DND-41 (cell line): ENCODE data around the gene LTB.

Experiments
- ATAC-seq: fragments of 200-7000 bp; cut with Tn5 transposase; 3 replicates; pipeline ENCODE4 v1.9.1; 2021; ENCODE audit warnings: low read depth; ENCODE audit not compliant: insufficient read depth
- DNase-seq: peaks from one replicate; pipeline ENCODE4 v3.0.0-alpha.2; 2020
- H2AFZ ChIP-seq: 2 replicates; pipeline ENCODE4 v1.6.0; 2012; ENCODE audit warnings: low read depth, low read length
- H3K27ac ChIP-seq: 2 replicates; pipeline ENCODE4 v1.5.1; 2012; ENCODE audit warnings: low read length, inconsistent platforms
- H3K27me3 ChIP-seq: fragments of 200-600 bp; sonication (generic); 2 replicates; pipeline ENCODE4 v1.6.0; 2012; ENCODE audit warnings: low read length, mild to moderate bottlenecking, inconsistent platforms; ENCODE audit not compliant: insufficient read depth, poor library complexity
- H3K36me3 ChIP-seq: 2 replicates; pipeline ENCODE4 v1.5.1; 2012; ENCODE audit warnings: low read length, inconsistent platforms; ENCODE audit not compliant: insufficient read depth
- H3K4me1 ChIP-seq: 2 replicates; pipeline ENCODE4 v1.5.1; 2012; ENCODE audit warnings: mild to moderate bottlenecking, low read length; ENCODE audit not compliant: insufficient read depth
- H3K4me2 ChIP-seq: 2 replicates; pipeline ENCODE4 v1.6.0; 2012; ENCODE audit warnings: mild to moderate bottlenecking, moderate library complexity, low read length, inconsistent platforms; ENCODE audit not compliant: insufficient read depth
- H3K4me3 ChIP-seq, 2 experiments: fragments of 200-600 bp in 1 of 2; shearing (Covaris generic) in 1 of 2; 2 replicates each; pipeline ENCODE4 v1.5.1; 2012 to 2016; ENCODE audit warnings: inconsistent platforms in 2 of 2, low read length in 2 of 2, mild to moderate bottlenecking in 2 of 2, low read depth in 1 of 2, moderate library complexity in 1 of 2
- H3K79me2 ChIP-seq: 2 replicates; pipeline ENCODE4 v1.6.0; 2012; ENCODE audit warnings: low read length, inconsistent platforms; ENCODE audit not compliant: insufficient read depth
- H3K9ac ChIP-seq: 2 replicates; pipeline ENCODE4 v1.6.0; 2012; ENCODE audit warnings: low read depth, mild to moderate bottlenecking, inconsistent platforms, low read length, moderate library complexity
- H3K9me3 ChIP-seq: 2 replicates; pipeline ENCODE4 v1.5.1; 2012; ENCODE audit warnings: low read length, moderate library complexity, mild to moderate bottlenecking, inconsistent platforms; ENCODE audit not compliant: insufficient read depth, severe bottlenecking
- H4K20me1 ChIP-seq: 2 replicates; pipeline ENCODE4 v1.6.0; 2012; ENCODE audit warnings: low read length; ENCODE audit not compliant: insufficient read depth
- CTCF ChIP-seq: IDR thresholded peaks from 2 replicates; pipeline ENCODE4 v1.5.1; 2012; ENCODE audit warnings: borderline replicate concordance, low read length, moderate library complexity, mild to moderate bottlenecking; ENCODE audit not compliant: poor library complexity, severe bottlenecking; ENCODE audit errors: extremely low read depth
- EZH2 ChIP-seq: IDR thresholded peaks from 3 replicates; pipeline ENCODE4 v1.6.1; 2012; ENCODE audit warnings: borderline replicate concordance, low read depth, mild to moderate bottlenecking, moderate library complexity, low read length, inconsistent platforms; ENCODE audit not compliant: severe bottlenecking

The LTB gene

DNA sequence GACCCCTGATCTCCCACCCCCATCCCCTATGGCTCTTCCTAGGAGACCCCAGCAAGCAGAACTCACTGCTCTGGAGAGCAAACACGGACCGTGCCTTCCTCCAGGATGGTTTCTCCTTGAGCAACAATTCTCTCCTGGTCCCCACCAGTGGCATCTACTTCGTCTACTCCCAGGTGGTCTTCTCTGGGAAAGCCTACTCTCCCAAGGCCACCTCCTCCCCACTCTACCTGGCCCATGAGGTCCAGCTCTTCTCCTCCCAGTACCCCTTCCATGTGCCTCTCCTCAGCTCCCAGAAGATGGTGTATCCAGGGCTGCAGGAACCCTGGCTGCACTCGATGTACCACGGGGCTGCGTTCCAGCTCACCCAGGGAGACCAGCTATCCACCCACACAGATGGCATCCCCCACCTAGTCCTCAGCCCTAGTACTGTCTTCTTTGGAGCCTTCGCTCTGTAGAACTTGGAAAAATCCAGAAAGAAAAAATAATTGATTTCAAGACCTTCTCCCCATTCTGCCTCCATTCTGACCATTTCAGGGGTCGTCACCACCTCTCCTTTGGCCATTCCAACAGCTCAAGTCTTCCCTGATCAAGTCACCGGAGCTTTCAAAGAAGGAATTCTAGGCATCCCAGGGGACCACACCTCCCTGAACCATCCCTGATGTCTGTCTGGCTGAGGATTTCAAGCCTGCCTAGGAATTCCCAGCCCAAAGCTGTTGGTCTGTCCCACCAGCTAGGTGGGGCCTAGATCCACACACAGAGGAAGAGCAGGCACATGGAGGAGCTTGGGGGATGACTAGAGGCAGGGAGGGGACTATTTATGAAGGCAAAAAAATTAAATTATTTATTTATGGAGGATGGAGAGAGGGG lies 8.8 kb downstream of the LTB start:
- Histone ChIP-seq H3K27me3 (no peaks in the 10 kb centered on the region), H3K9me3 (no peaks in the 10 kb centered on the region), H4K20me1 (no peaks in the 10 kb centered on the region), H3K4me3 (no peak overlapping the region), H3K4me2 (no peak overlapping the region), H3K36me3 (no peaks in the 10 kb centered on the region), H2AFZ (no peak overlapping the region), H3K27ac (no peak overlapping the region), H3K9ac (no peak overlapping the region), H3K79me2 (no peaks in the 10 kb centered on the region), H3K4me1 (peaks cover 28% of the 10 kb centered on the region)
- DNase-seq (no peak), ATAC-seq (no peak)
- no peak for TF ChIP-seq CTCF
- TF ChIP-seq EZH2: no peak

GRCh38 chr6:31572041-31572911 lies 9.9 kb downstream of the LTB start, which contains the start of gene LTA:
TSS of gene LTA (plus strand) at chr6:31572289. CDS start at chr6:31572743, 454 bp downstream.
- ATAC-seq: no peak
- no peaks in the 10 kb centered on the region for H3K79me2 ChIP-seq

DNA sequence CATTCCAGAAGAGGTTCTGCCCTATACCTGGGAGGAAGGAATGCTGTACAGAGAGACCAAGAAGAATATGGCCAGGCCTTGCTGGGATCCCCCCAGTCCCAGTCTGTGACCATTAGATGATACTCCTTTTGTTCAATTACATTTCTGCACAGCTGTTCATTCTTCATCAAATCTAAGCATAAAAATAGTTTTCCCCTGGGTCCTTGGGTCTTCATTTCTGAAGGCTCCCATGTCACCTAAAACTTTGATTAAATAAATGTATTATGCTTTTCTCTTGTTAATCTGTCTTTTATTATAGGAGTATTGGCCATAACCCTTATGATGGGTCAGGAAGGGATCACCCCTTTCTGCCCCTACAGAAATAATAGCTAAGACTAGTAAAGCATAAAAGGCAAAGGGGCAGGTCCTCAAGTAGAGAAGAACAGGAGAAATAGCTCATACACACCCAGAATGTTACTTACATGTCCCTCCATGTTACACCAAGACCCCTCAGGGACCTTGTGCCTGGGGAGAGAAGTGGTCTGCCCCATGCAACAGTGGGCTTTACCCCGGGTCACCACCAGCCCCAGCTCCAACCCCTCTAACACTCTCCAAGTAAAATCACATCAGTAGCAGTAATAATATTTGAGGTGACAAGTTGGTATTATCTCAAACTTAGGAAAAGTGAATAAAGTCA lies 12.2 kb downstream of the LTB start:
- H2AFZ ChIP-seq: no peak overlapping the region
- H3K4me3 ChIP-seq: no peak overlapping the region
- peaks cover 7% of the 10 kb centered on the region for H3K4me1 ChIP-seq
- no peaks in the 10 kb centered on the region for H3K36me3 ChIP-seq
- H3K4me2 ChIP-seq: no peak overlapping the region
- DNase-seq (no peak), ATAC-seq (no peak)
- H4K20me1 ChIP-seq: no peaks in the 10 kb centered on the region
- no peaks in the 10 kb centered on the region for H3K9me3 ChIP-seq
- no peak overlapping the region for H3K27ac ChIP-seq
- no peaks in the 10 kb centered on the region for H3K27me3 ChIP-seq
- H3K9ac ChIP-seq: no peak overlapping the region
- TF ChIP-seq EZH2: no peak
- TF ChIP-seq CTCF: no peak
- no peaks in the 10 kb centered on the region for H3K79me2 ChIP-seq

More at GRCh38 chr6:31572041-31572911, 9.9 kb downstream of the LTB start, which contains the start of gene LTA:
- no peak for TF ChIP-seq EZH2
- TF ChIP-seq CTCF: no peak
- DNase-seq: no peak
- Histone ChIP-seq H3K27ac (no peak within 1 kb of the TSS), H3K9ac (no peak within 1 kb of the TSS), H3K4me3 (no peak within 1 kb of the TSS), H3K4me2 (no peak within 1 kb of the TSS), H3K27me3 (no peaks in the 10 kb centered on the region), H3K9me3 (no peaks in the 10 kb centered on the region), H3K36me3 (no peaks in the 10 kb centered on the region), H3K4me1 (peaks cover 28% of the 10 kb centered on the region), H4K20me1 (no peaks in the 10 kb centered on the region), H2AFZ (no peak within 1 kb of the TSS)
